HG03097 (cell line): ENCODE measurements around the gene MCAM.

Source experiments
- ATAC-seq: cut with Tn5 transposase; IDR thresholded peaks from one replicate; pipeline ENCODE4 v1.9.1; 2021; ENCODE audit not compliant: unreplicated experiment, low FRiP score

Gene MCAM

DNA sequence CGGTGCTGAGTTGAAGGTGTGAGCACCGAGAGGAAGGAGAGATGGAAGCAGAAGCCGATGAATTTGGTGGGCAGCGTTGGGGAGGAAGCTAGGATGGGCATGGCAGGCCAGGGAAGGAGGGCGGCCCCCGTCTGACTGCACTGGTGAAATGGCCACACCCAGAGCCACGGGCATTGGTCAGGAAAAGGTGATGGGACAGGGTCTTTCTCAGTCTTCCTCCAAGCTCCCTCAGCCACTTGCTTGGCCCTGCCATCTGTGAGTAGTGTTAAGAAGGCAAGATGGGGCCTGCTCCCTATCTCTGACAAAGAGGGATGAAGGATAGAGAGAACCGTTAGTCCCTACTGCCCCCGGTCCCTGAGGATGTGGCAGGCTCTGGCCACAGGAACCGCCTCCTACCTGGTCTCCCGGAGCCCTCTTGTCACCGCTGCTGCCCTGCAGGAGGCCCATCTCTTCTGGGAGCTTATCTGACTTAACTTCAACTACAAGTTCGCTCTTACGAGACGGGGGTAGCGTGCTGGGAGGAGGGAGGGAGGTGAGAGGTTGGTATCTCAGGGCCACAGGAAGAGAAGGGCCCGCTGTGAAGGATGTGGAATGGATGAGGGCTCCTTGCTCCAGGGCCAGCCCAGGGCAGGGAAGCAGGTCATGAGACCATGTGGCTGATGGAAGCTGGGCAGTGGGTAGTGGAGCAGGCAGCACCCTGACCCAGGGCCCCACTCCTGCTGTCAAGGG, 6.8 kb downstream of the MCAM start:
- ATAC-seq, result no peak

GRCh38 chr11:119309411-119309810, 7.5 kb downstream of the MCAM start:
- ATAC-seq, result no peak

GRCh38 chr11:119307974-119308373, 9.0 kb downstream of the MCAM start:
- no peak for ATAC-seq

DNA sequence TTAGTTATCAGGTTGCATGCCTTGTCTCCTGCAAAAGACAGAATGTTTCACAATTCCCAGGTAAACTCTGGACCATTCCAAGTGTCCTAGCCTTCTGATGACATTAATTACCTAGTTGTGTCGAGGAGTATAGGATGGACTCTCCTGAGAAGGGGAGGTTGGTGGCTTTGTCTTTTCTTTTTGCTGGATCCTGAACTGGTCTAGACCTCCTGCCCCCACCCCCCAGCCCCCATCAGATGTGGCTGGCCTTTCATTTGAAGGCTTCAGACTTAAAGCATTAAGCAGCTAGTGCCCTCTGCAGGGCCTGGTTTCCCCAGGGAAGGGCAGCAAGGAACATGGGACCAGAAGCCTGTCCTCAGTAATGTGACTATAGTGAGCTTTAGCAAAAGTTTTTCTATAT, 9.7 kb downstream of the MCAM start:
- no peak for ATAC-seq

GRCh38 chr11:119306373-119306890, 10.5 kb downstream of the MCAM start:
- ATAC-seq, result no peak

GRCh38 chr11:119305556-119306372, 11.2 kb downstream of the MCAM start:
- no peak for ATAC-seq

GRCh38 chr11:119303227-119303718, 13.7 kb downstream of the MCAM start:
- no peak for ATAC-seq

- no peak for ATAC-seq
Observed at GRCh38 chr11:119300198-119300964, 16.5 kb downstream of the MCAM start.

DNA sequence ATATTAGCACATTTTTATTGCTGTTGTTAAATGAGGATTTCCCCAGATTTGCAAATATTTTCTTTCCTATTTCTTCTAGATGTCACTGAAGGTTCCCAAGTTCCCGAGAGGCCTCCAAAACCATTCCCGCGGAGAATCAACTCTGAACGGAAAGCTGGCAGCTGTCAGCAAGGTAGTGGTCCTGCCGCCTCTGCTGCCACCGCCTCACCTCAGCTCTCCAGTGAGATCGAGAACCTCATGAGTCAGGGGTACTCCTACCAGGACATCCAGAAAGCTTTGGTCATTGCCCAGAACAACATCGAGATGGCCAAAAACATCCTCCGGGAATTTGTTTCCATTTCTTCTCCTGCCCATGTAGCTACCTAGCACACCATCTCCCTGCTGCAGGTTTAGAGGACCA, 17.5 kb downstream of the MCAM start:
- no peak for ATAC-seq

- no peak for ATAC-seq
Observed at GRCh38 chr11:119298726-119299125, 18.2 kb downstream of the MCAM start.

- ATAC-seq, result no peak
Observed at GRCh38 chr11:119297938-119298337, 19.0 kb downstream of the MCAM start.

DNA sequence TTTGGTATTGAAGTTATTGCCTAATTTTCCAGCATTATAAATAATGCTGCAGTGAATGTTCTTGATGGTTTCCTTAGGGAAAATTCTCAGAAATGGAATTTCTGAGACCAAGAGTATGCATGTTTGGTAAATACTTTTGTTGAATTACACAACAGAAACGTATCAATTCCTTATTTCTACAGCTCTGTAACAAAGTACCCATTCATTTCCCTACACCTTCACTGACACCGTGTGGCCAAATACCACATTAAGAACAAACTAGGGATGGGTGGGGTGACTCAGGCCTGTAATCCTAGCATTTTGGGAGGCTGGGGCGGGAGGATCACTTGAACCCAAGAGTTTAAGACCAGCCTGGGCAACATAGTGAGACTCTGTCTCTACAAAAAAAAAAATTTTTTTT, 21.8 kb downstream of the MCAM start:
- no peak for ATAC-seq

DNA sequence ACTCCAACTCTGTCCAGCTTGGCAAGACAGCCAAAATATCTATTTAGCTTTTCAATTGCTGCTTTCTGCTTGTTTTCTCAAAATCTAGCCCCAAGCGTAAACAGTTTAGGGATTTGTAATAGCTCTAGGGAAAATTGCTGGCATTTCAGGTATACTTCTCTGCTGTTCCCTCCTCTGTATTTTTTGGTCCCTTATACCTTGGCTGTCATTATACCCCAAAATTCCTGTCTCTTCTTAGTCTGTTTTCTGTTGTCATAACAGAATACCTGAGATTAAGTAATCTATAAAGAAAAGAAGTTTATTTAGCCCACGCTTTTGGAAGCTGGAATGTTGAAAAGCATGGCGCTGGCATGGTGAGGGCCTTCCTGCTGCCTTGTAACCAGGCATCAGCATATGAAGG, 23.5 kb downstream of the MCAM start:
- ATAC-seq, result no peak

DNA sequence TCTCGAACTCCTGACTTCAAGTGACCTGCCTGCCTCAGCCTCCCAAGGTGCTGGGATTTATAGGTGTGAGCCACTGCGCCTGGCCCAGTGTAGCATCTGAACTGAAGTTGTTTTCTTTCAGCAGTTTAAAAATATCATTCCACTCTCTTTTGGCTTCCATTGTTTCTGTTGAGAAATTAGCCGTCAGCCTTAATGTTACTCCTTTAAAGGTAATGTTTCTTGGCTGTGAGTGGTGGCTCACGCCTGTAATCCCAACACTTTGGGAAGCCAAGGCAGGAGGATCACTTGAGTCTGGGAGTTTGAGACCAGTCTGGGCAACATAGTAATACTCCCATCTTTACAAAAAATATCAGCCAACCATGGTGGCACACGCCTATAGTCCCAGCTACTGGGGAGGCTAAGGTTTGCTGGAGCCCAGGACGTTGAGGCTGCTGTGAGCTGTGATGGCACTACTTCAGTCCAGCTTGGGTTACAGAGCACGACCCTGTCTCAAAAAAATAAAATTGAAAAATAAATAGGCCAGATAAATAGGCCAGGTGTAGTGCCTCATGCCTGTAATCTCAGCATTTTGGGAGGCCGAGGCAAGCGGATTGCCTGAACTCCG, 25.9 kb downstream of the MCAM start:
- no peak for ATAC-seq

- ATAC-seq, result no peak
Observed at GRCh38 chr11:119288219-119288618, 28.7 kb downstream of the MCAM start.

DNA sequence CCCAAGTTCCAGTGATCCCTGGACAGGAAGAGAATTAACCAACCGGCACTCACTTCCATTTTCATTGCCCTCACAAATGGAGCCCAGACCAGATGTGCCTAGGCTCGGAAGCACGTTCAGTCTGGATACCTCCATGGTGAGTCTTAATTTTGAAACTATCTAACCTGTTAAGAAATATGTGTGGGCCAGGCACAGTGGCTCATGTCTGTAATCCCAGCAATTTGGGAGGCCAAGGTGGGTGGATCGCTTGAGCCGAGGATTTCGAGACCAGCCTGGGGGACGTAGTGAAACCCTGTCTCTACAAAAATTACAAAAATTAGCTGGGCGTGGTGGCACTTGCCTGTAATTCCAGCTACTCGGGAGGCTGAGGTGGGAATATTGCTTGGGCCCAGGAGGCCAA, 31.5 kb downstream of the MCAM start:
- ATAC-seq, result no peak

GRCh38 chr11:119284344-119285157, 32.4 kb downstream of the MCAM start:
- no peak for ATAC-seq

GRCh38 chr11:119282495-119282894, 34.4 kb downstream of the MCAM start:
- no peak for ATAC-seq

DNA sequence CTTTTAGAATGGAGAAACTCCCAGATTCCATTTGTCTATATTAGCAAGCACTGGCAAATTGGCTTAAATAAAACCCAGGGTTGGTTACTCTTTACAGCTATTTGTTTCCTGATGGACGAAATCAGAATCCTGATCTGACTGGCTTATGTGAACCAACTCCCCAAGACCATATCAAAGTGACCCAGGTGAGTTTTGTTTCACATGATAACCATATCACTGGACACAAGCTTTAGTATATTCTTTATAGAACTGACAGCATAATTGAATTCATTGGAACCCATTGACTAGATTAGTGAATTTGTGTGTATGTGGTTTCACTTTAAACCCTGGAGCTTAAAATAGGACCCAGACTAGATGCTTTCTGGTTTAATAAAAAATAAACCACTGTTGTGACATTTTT, 39.3 kb downstream of the MCAM start:
- ATAC-seq, result no peak

DNA sequence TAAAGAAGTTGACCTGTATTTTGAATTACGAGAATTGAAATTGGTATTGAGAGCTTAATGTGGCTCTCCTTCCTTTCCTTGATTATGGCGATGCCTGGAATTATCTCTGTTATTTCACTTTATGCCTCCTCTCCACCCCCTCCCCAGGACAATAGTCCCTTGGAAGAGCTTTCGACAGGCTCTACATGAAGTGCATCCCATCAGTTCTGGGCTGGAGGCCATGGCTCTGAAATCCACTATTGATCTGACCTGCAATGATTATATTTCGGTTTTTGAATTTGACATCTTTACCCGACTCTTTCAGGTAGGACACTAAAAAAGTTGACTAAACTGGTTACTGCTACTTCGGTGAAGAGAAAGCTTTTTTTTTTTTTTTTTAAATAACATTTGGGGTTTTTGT, 43.2 kb downstream of the MCAM start:
- no peak for ATAC-seq
